DND-41 (cell line): ENCODE data around the gene SOX18.

Experiments
- ATAC-seq: fragments of 200-7000 bp; cut with Tn5 transposase; 3 replicates; pipeline ENCODE4 v1.9.1; 2021; ENCODE audit warnings: low read depth; ENCODE audit not compliant: insufficient read depth
- DNase-seq: peaks from one replicate; pipeline ENCODE4 v3.0.0-alpha.2; 2020
- H2AFZ ChIP-seq: 2 replicates; pipeline ENCODE4 v1.6.0; 2012; ENCODE audit warnings: low read depth, low read length
- H3K27ac ChIP-seq: 2 replicates; pipeline ENCODE4 v1.5.1; 2012; ENCODE audit warnings: low read length, inconsistent platforms
- H3K27me3 ChIP-seq: fragments of 200-600 bp; sonication (generic); 2 replicates; pipeline ENCODE4 v1.6.0; 2012; ENCODE audit warnings: low read length, mild to moderate bottlenecking, inconsistent platforms; ENCODE audit not compliant: insufficient read depth, poor library complexity
- H3K36me3 ChIP-seq: 2 replicates; pipeline ENCODE4 v1.5.1; 2012; ENCODE audit warnings: low read length, inconsistent platforms; ENCODE audit not compliant: insufficient read depth
- H3K4me1 ChIP-seq: 2 replicates; pipeline ENCODE4 v1.5.1; 2012; ENCODE audit warnings: mild to moderate bottlenecking, low read length; ENCODE audit not compliant: insufficient read depth
- H3K4me2 ChIP-seq: 2 replicates; pipeline ENCODE4 v1.6.0; 2012; ENCODE audit warnings: mild to moderate bottlenecking, moderate library complexity, low read length, inconsistent platforms; ENCODE audit not compliant: insufficient read depth
- H3K4me3 ChIP-seq, 2 experiments: fragments of 200-600 bp in 1 of 2; shearing (Covaris generic) in 1 of 2; 2 replicates each; pipeline ENCODE4 v1.5.1; 2012 to 2016; ENCODE audit warnings: inconsistent platforms in 2 of 2, low read length in 2 of 2, mild to moderate bottlenecking in 2 of 2, low read depth in 1 of 2, moderate library complexity in 1 of 2
- H3K79me2 ChIP-seq: 2 replicates; pipeline ENCODE4 v1.6.0; 2012; ENCODE audit warnings: low read length, inconsistent platforms; ENCODE audit not compliant: insufficient read depth
- H3K9ac ChIP-seq: 2 replicates; pipeline ENCODE4 v1.6.0; 2012; ENCODE audit warnings: low read depth, mild to moderate bottlenecking, inconsistent platforms, low read length, moderate library complexity
- H3K9me3 ChIP-seq: 2 replicates; pipeline ENCODE4 v1.5.1; 2012; ENCODE audit warnings: low read length, moderate library complexity, mild to moderate bottlenecking, inconsistent platforms; ENCODE audit not compliant: insufficient read depth, severe bottlenecking
- H4K20me1 ChIP-seq: 2 replicates; pipeline ENCODE4 v1.6.0; 2012; ENCODE audit warnings: low read length; ENCODE audit not compliant: insufficient read depth
- EZH2 ChIP-seq: IDR thresholded peaks from 3 replicates; pipeline ENCODE4 v1.6.1; 2012; ENCODE audit warnings: borderline replicate concordance, low read depth, mild to moderate bottlenecking, moderate library complexity, low read length, inconsistent platforms; ENCODE audit not compliant: severe bottlenecking
- TF ChIP-seq, protein P1 (sequence below): IDR thresholded peaks from 2 replicates; pipeline ENCODE4 v1.5.1; 2012; ENCODE audit warnings: borderline replicate concordance, low read length, moderate library complexity, mild to moderate bottlenecking; ENCODE audit not compliant: poor library complexity, severe bottlenecking; ENCODE audit errors: extremely low read depth

The SOX18 gene

DNA sequence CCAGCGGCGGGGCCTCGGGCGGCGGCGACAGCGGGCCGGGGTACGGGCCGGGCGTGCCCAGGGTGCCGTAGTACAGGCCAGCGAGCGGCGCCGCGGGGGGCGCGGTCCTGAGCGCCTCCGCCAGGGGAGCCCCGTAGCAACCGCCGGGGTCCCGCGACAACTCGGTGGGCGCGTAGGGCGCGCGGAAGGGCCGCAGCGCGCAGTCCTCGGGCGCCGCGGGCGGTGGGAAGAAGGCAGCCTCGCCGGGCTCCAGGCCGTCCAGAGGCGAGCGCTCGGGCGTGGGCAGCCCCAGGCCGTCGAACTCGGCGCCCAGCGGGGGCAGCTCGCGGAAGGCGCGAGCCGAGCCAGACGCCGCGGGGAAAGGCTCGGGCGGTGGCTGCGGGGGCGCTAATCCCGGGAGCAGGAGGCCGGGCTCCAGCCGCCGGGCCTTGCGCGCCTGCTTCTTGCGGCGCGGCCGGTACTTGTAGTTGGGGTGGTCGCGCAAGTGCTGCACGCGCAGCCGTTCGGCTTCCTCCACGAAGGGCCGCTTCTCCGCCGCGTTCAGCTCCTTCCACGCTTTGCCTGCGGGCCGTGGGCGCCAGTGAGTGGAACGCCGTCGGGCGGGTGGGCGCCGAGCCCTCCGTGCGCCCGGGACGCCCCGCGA is 916 bp downstream of the SOX18 start:
- Histone ChIP-seq H3K36me3 (no peaks in the 10 kb centered on the region), H4K20me1 (no peaks in the 10 kb centered on the region), H3K9me3 (no peaks in the 10 kb centered on the region), H3K27me3 (no peaks in the 10 kb centered on the region), H3K4me3 (no peak overlapping the region), H2AFZ (no peak overlapping the region), H3K27ac (no peak overlapping the region), H3K79me2 (no peaks in the 10 kb centered on the region), H3K9ac (no peak overlapping the region), H3K4me1 (no peaks in the 10 kb centered on the region), H3K4me2 (no peak overlapping the region)
- no peak for TF ChIP-seq EZH2
- TF ChIP-seq, protein P1, sequence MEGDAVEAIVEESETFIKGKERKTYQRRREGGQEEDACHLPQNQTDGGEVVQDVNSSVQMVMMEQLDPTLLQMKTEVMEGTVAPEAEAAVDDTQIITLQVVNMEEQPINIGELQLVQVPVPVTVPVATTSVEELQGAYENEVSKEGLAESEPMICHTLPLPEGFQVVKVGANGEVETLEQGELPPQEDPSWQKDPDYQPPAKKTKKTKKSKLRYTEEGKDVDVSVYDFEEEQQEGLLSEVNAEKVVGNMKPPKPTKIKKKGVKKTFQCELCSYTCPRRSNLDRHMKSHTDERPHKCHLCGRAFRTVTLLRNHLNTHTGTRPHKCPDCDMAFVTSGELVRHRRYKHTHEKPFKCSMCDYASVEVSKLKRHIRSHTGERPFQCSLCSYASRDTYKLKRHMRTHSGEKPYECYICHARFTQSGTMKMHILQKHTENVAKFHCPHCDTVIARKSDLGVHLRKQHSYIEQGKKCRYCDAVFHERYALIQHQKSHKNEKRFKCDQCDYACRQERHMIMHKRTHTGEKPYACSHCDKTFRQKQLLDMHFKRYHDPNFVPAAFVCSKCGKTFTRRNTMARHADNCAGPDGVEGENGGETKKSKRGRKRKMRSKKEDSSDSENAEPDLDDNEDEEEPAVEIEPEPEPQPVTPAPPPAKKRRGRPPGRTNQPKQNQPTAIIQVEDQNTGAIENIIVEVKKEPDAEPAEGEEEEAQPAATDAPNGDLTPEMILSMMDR = no peak
- no peak for ATAC-seq
- no peak for DNase-seq

DNA sequence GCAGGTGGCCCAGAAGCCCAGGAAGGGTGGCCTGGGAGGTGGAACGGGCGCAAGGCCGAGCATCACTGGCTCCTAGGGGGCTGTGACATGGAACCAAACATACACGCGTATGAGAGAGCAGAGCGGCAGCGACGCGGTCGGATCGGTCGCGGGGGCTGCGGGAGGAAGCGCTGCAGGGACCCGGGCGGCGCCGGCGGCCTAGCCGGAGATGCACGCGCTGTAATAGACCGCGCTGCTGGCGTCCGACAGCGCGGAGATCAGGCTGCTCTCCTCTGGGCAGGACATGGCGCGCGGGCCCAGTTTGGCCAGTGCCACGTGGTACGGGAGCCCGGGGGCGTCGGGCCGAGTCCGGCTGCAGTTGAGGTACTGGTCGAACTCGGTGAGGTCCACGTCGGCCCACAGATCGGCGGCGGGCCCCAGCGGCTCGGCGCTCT is 1.5 kb downstream of the SOX18 start:
- Histone ChIP-seq H3K4me2 (no peak overlapping the region), H3K4me3 (no peak overlapping the region), H3K79me2 (no peaks in the 10 kb centered on the region), H3K9ac (no peak overlapping the region), H3K9me3 (no peaks in the 10 kb centered on the region), H3K27me3 (no peaks in the 10 kb centered on the region), H3K4me1 (no peaks in the 10 kb centered on the region), H4K20me1 (no peaks in the 10 kb centered on the region), H2AFZ (no peak overlapping the region), H3K36me3 (no peaks in the 10 kb centered on the region), H3K27ac (no peak overlapping the region)
- DNase-seq = no peak
- TF ChIP-seq EZH2 = no peak
- TF ChIP-seq, protein P1 = no peak
- ATAC-seq = no peak

DNA sequence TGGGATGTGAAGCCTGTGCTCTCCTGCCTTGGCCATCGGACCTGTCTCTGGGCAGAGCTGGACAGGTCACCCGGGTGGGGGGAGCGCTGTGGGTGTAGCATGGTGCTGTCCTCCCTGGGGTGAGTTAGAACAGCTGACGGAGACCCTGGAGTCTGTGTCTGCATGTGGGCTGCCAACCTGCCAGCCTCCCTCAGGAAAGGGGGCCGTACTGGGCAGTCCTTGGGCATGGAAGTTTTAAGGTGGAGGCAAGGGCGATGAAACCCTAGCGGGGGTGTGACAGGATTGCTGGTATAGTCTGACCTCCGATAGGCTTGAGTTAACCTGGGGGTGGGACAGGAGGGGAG is 2.4 kb downstream of the SOX18 start:
- no peaks in the 10 kb centered on the region for H4K20me1 ChIP-seq
- no peak for DNase-seq
- no peaks in the 10 kb centered on the region for H3K9me3 ChIP-seq
- no peaks in the 10 kb centered on the region for H3K36me3 ChIP-seq
- H2AFZ ChIP-seq = no peak overlapping the region
- peaks cover 5% of the 10 kb centered on the region for H3K27me3 ChIP-seq
- no peak overlapping the region for H3K9ac ChIP-seq
- no peak overlapping the region for H3K27ac ChIP-seq
- TF ChIP-seq, protein P1 = no peak
- no peak for TF ChIP-seq EZH2
- H3K4me1 ChIP-seq = peaks cover 5% of the 10 kb centered on the region
- no peak for ATAC-seq
- H3K4me3 ChIP-seq = no peak overlapping the region
- H3K4me2 ChIP-seq = no peak overlapping the region
- H3K79me2 ChIP-seq = no peaks in the 10 kb centered on the region
